ENCODE data around the gene CCDC195. TPM values are rescaled to one million over a fixed set of nuclear protein-coding genes. Genes with fewer than 3 reads are reported as not detected.

The CCDC195 gene
- total RNA-seq, 4 donors from 2014 or later: not detected

GRCh38 chr2:224711859-224712665 lies 4.1 kb downstream of the CCDC195 start:
- Histone ChIP-seq H3K27ac (no peak overlapping the region), H3K27me3 (no peaks in the 10 kb centered on the region), H3K4me1 (no peaks in the 10 kb centered on the region), H3K36me3 (no peaks in the 10 kb centered on the region), H3K4me3 (no peak overlapping the region), H3K9me3 (no peaks in the 10 kb centered on the region)
- in situ Hi-C loops (cut with MboI; ENCODE audit: low pct_ligation_motif_present in 1 of 4, low pct_unique_long_range_greater_than_20kb in 1 of 4, low sequenced_read_pairs in 3 of 4): no loop called here
- 38 to 44% methylated on average over 6 to 10 of the region's 10 CpGs for WGBS, 2 donors (ENCODE audit: low coverage in 1 of 2)
- intact Hi-C loops (cut with DNase I; ENCODE audit: low total_unique reads): no loop called here
- DNase-seq: no peak
- TF ChIP-seq EP300 (IDR thresholded peaks at IDR 0.05; ENCODE audit: low read depth) (no peak), POLR2A (IDR thresholded peaks at IDR 0.05) (no peak), POLR2AphosphoS5 (IDR thresholded peaks at IDR 0.05) (no peak)
- TF ChIP-seq, protein P1, sequence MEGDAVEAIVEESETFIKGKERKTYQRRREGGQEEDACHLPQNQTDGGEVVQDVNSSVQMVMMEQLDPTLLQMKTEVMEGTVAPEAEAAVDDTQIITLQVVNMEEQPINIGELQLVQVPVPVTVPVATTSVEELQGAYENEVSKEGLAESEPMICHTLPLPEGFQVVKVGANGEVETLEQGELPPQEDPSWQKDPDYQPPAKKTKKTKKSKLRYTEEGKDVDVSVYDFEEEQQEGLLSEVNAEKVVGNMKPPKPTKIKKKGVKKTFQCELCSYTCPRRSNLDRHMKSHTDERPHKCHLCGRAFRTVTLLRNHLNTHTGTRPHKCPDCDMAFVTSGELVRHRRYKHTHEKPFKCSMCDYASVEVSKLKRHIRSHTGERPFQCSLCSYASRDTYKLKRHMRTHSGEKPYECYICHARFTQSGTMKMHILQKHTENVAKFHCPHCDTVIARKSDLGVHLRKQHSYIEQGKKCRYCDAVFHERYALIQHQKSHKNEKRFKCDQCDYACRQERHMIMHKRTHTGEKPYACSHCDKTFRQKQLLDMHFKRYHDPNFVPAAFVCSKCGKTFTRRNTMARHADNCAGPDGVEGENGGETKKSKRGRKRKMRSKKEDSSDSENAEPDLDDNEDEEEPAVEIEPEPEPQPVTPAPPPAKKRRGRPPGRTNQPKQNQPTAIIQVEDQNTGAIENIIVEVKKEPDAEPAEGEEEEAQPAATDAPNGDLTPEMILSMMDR (IDR thresholded peaks at IDR 0.05): no peak

GRCh38 chr2:224711381-224711780 lies 4.8 kb downstream of the CCDC195 start:
- Histone ChIP-seq H3K36me3 (no peaks in the 10 kb centered on the region), H3K4me1 (no peaks in the 10 kb centered on the region), H3K9me3 (no peaks in the 10 kb centered on the region), H3K27ac (no peak overlapping the region), H3K4me3 (no peak overlapping the region), H3K27me3 (no peaks in the 10 kb centered on the region)
- in situ Hi-C loops (cut with MboI; ENCODE audit: low pct_ligation_motif_present in 1 of 4, low pct_unique_long_range_greater_than_20kb in 1 of 4, low sequenced_read_pairs in 3 of 4): no loop called here
- DNase-seq: no peak
- WGBS, 2 donors (ENCODE audit: low coverage in 1 of 2): 76 to 90% methylated on average over 2 to 3 of the region's 3 CpGs
- TF ChIP-seq, protein P1 (IDR thresholded peaks at IDR 0.05): no peak
- TF ChIP-seq POLR2AphosphoS5 (IDR thresholded peaks at IDR 0.05) (no peak), POLR2A (IDR thresholded peaks at IDR 0.05) (no peak), EP300 (IDR thresholded peaks at IDR 0.05; ENCODE audit: low read depth) (no peak)
- intact Hi-C loops (cut with DNase I; ENCODE audit: low total_unique reads): no loop called here

- Histone ChIP-seq H3K27me3 (no peaks in the 10 kb centered on the region), H3K36me3 (no peaks in the 10 kb centered on the region), H3K27ac (no peak overlapping the region), H3K4me3 (no peak overlapping the region), H3K9me3 (no peaks in the 10 kb centered on the region), H3K4me1 (no peaks in the 10 kb centered on the region)
- DNase-seq: no peak
- intact Hi-C loops (cut with DNase I; ENCODE audit: low total_unique reads) (no loop called here), in situ Hi-C loops (cut with MboI; ENCODE audit: low pct_ligation_motif_present in 1 of 4, low pct_unique_long_range_greater_than_20kb in 1 of 4, low sequenced_read_pairs in 3 of 4) (no loop called here)
- WGBS, 2 donors (ENCODE audit: low coverage in 1 of 2): 66 to 93% methylated on average over 3 of the region's 3 CpGs
- TF ChIP-seq POLR2AphosphoS5 (IDR thresholded peaks at IDR 0.05) (no peak), EP300 (IDR thresholded peaks at IDR 0.05; ENCODE audit: low read depth) (no peak), POLR2A (IDR thresholded peaks at IDR 0.05) (no peak)
- TF ChIP-seq, protein P1 (IDR thresholded peaks at IDR 0.05): no peak
These were observed 6.9 kb downstream of the CCDC195 start for GRCh38 chr2:224709301-224709700.

GRCh38 chr2:224694502-224694901 lies 21.7 kb downstream of the CCDC195 start:
- no peak overlapping the region for H3K27ac ChIP-seq
- no peaks in the 10 kb centered on the region for H3K9me3 ChIP-seq
- in situ Hi-C loops (cut with MboI; ENCODE audit: low pct_ligation_motif_present in 1 of 4, low pct_unique_long_range_greater_than_20kb in 1 of 4, low sequenced_read_pairs in 3 of 4): no loop called here
- peaks cover 0 to 4% (median 0%) of the 10 kb centered on the region in 4 donors for H3K4me1 ChIP-seq
- no peak for DNase-seq
- intact Hi-C loops (cut with DNase I; ENCODE audit: low total_unique reads): no loop called here
- no peak overlapping the region for H3K4me3 ChIP-seq
- no peaks in the 10 kb centered on the region for H3K27me3 ChIP-seq
- TF ChIP-seq, protein P1 (IDR thresholded peaks at IDR 0.05): no peak
- no peak for TF ChIP-seq EP300 (IDR thresholded peaks at IDR 0.05; ENCODE audit: low read depth)
- no peak for TF ChIP-seq POLR2AphosphoS5 (IDR thresholded peaks at IDR 0.05)
- no peak for TF ChIP-seq POLR2A (IDR thresholded peaks at IDR 0.05)
- H3K36me3 ChIP-seq: no peaks in the 10 kb centered on the region
- WGBS, 2 donors (ENCODE audit: low coverage in 1 of 2): 58 to 67% methylated on average over 3 of the region's 3 CpGs
